ENCODE data around the gene SMARCAL1. TPM values are rescaled to one million over a fixed set of nuclear protein-coding genes. Genes with fewer than 3 reads are reported as not detected.
A peak's percentile ranks its signal among the peaks of the same experiment; 100 is the strongest.

SMARCAL1 gene
- total and polyA plus RNA-seq, 9 of the 15 experiments (the other 6 are each of a cell fraction or from before 2014, with no cell fraction given), result 8.2 to 27.9 (median 12.4) TPM

DNA sequence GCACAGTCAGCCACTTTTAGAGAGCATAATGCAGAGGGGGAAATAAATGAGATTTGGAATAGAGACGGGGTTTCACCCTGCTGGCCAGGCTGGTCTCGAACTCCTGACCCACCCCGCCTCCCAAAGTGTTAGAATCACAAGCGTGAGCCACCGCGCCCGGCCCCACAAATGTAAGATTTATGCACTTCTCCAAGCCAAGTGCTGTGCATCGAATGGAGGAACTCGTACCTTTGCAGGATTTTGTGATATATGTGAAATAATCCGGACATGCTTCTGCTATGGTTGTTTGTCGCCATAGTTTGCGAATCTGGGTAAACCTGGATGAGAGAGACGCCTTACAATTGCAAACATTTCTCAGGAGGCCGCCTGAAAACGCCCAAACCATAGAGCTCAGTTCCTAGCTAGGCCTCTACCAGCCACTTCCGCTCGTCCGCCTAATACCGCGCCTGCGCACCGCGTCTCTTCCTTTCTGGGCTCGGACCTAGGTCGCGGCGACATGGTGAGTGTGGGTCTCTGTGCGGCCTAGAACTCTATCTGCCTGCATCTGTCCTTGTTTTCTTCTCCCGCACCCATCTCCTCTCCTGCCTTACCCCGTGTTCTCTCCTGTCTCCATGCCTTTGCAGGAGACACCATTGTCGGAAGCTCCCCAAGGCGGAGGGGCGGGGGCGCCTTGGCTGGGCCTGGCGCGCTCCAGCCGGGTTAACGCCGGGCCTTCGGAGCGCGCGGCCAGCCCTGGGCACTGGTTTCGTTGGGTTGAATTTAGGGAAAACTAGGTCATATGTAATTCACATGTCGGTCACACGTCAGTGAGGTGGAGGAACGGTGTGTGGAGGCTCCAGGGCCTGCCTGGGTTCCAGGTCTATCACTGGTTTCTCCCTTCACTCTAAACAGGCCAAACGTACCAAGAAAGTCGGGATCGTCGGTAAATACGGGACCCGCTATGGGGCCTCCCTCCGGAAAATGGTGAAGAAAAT is 86.4 kb downstream of the SMARCAL1 start, which contains the start of gene RPL37A (continued):
- no peak for TF ChIP-seq CLOCK (CRISPR knock-in tag; IDR thresholded peaks at IDR 0.05; ENCODE audit: borderline replicate concordance)
- TF ChIP-seq, protein P1, sequence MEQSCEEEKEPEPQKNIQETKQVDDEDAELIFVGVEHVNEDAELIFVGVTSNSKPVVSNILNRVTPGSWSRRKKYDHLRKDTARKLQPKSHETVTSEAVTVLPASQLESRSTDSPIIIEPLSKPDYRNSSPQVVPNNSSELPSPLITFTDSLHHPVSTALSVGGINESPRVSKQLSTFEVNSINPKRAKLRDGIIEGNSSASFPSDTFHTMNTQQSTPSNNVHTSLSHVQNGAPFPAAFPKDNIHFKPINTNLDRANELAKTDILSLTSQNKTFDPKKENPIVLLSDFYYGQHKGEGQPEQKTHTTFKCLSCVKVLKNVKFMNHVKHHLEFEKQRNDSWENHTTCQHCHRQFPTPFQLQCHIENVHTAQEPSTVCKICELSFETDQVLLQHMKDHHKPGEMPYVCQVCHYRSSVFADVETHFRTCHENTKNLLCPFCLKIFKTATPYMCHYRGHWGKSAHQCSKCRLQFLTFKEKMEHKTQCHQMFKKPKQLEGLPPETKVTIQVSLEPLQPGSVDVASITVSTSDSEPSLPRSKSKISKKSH (CRISPR knock-in tag; IDR thresholded peaks at IDR 0.05), result no peak
- TF ChIP-seq ZMIZ1 (IDR thresholded peaks at IDR 0.05; ENCODE audit: low read depth in 2 of 2, low read length in 2 of 2), result 0 out of 4 replicates have a peak, but pooled peaks of 1 of the 2 experiments have one; percentile 47
- TF ChIP-seq CHD4 (IDR thresholded peaks at IDR 0.05; ENCODE audit: insufficient read depth, insufficient replicate concordance, low read depth, low read length, poor library complexity, severe bottlenecking), result no peak
- peak; percentile 93 for TF ChIP-seq GABPA (tag; conservative IDR thresholded peaks at IDR 0.05; ENCODE audit: low read depth)
- no peak for TF ChIP-seq ZNF589 (CRISPR knock-in tag; IDR thresholded peaks at IDR 0.05; ENCODE audit: low read depth)
- TF ChIP-seq MCM7 (IDR thresholded peaks at IDR 0.05), result no peak
- TF ChIP-seq ZNF77 (CRISPR knock-in tag; IDR thresholded peaks at IDR 0.05), result no peak
- TF ChIP-seq ZBTB17 (CRISPR knock-in tag; IDR thresholded peaks at IDR 0.05), result no peak
- TF ChIP-seq GATAD2A (IDR thresholded peaks at IDR 0.05), result peak; percentile 66
- no peak for TF ChIP-seq ZBTB34 (CRISPR knock-in tag; IDR thresholded peaks at IDR 0.05)
- no peak for TF ChIP-seq CHCHD3 (CRISPR knock-in tag; IDR thresholded peaks at IDR 0.05)
- TF ChIP-seq ZNF408 (CRISPR knock-in tag; IDR thresholded peaks at IDR 0.05; ENCODE audit: low read depth), result no peak
- TF ChIP-seq OTX1 (CRISPR knock-in tag; IDR thresholded peaks at IDR 0.05), result peak; percentile 50; the same call in 1 of the 2 replicates

Data from K562 (cell line).